Measurements from ENCODE around the gene MUC4.
"Not testable (repeated sequence)": the region's sequence is repeated elsewhere in the genome, so short reads cannot be mapped to it uniquely, and the experiment has no call there.

The MUC4 gene

DNA sequence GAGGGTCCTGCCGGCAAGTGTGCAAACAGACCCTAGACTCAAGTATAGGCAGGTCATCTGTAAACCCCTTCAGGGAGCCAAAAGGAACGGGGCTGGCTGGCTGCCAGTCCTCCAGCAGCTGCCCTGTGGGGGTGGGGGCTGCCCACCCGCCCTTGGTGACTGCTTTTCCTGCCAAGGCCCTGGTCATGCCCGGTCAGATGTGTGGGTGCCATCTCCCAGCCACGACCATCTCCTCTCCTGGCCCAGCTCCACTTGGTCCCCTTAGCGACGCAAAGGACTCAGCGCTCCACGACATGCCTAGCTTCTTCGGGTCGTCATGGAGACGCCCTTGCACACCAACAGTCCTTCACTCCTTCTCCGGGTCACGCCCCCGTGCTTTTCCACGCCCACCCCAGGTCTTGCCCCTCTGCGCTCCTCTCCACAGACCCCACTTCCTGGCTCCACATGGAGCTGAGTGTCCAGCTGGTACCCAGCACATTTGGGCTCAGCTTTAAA is 2.4 kb downstream of the MUC4 start:
- TF ChIP-seq, protein P1, sequence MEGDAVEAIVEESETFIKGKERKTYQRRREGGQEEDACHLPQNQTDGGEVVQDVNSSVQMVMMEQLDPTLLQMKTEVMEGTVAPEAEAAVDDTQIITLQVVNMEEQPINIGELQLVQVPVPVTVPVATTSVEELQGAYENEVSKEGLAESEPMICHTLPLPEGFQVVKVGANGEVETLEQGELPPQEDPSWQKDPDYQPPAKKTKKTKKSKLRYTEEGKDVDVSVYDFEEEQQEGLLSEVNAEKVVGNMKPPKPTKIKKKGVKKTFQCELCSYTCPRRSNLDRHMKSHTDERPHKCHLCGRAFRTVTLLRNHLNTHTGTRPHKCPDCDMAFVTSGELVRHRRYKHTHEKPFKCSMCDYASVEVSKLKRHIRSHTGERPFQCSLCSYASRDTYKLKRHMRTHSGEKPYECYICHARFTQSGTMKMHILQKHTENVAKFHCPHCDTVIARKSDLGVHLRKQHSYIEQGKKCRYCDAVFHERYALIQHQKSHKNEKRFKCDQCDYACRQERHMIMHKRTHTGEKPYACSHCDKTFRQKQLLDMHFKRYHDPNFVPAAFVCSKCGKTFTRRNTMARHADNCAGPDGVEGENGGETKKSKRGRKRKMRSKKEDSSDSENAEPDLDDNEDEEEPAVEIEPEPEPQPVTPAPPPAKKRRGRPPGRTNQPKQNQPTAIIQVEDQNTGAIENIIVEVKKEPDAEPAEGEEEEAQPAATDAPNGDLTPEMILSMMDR (IDR thresholded peaks at IDR 0.05; ENCODE audit: low read depth, low read length, missing control alignments): no peak
- DNase-seq (ENCODE audit: low read depth): no peak
- H3K4me3 ChIP-seq (ENCODE audit: low read depth, low read length): no peak overlapping the region

DNA sequence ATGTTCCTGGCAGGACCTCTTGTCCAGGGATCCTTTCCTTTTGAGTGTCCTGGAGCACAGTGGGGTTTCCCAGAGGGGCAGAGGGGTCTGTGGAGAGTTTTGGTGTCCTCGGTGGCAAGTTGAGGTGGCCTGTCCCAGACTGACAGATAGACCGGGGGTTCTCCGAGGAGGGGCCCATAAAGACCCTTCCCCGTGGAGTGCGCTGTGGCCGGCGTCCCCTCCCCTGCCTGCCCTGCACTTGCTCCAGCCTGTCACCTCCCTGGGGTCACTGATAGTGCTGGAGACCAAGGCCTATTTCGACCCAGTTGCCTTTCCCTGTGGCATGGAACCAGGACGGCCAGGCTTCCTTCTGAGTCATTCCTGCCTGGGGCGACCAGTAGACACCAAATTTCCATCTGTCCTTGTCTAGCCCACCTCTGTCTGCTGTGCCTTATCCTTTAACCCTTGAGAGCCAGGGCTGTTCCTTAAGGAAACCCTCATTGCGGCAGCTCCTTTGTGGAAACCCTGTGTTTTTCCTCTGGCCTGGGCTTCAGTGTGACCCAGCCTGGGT is 2.9 kb downstream of the MUC4 start:
- no peak overlapping the region for H3K4me3 ChIP-seq (ENCODE audit: low read depth, low read length)
- TF ChIP-seq, protein P1 (IDR thresholded peaks at IDR 0.05; ENCODE audit: low read depth, low read length, missing control alignments): no peak
- DNase-seq (ENCODE audit: low read depth): no peak

DNA sequence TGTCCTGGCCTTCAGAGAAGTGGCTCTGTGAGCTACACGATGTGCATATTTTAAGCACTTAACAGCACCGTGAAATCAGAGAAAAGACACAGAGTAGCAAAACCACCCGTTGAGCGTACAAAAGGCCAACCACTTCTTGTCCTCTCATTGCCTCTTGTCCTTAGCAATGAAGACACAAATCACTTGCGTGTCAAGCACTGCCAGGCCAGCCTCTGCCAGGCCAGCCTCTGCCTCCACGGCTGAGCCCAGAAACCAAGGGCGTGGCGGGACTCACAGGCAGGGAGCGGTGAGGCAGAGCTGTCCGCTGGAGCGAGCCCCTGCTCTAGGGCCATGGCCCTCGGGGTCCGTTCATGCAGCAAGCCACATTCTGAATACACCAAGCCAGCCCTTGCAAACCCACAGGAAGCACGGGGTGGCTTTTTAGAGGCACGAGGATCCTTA is 4.0 kb downstream of the MUC4 start:
- no peak overlapping the region for H3K4me3 ChIP-seq (ENCODE audit: low read depth, low read length)
- TF ChIP-seq, protein P1 (IDR thresholded peaks at IDR 0.05; ENCODE audit: low read depth, low read length, missing control alignments): no peak
- no peak for DNase-seq (ENCODE audit: low read depth)

DNA sequence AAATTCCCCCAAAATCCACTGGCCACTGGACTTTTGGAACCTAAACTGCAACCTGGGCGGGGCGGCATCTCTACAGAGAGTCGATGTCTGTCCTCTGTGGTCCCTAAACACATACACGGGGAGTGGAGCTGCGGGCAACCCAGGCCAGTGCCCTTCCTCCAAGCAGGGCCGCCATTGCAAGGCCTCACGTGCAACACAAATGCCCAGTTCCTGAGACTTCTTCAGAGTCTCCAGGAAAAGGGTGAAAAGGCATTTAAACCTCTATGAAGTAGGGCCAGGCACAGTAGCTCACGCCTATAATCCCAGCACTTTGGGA is 4.9 kb downstream of the MUC4 start:
- TF ChIP-seq, protein P1 (IDR thresholded peaks at IDR 0.05; ENCODE audit: low read depth, low read length, missing control alignments): no peak
- no peak for DNase-seq (ENCODE audit: low read depth)
- no peak overlapping the region for H3K4me3 ChIP-seq (ENCODE audit: low read depth, low read length)

DNA sequence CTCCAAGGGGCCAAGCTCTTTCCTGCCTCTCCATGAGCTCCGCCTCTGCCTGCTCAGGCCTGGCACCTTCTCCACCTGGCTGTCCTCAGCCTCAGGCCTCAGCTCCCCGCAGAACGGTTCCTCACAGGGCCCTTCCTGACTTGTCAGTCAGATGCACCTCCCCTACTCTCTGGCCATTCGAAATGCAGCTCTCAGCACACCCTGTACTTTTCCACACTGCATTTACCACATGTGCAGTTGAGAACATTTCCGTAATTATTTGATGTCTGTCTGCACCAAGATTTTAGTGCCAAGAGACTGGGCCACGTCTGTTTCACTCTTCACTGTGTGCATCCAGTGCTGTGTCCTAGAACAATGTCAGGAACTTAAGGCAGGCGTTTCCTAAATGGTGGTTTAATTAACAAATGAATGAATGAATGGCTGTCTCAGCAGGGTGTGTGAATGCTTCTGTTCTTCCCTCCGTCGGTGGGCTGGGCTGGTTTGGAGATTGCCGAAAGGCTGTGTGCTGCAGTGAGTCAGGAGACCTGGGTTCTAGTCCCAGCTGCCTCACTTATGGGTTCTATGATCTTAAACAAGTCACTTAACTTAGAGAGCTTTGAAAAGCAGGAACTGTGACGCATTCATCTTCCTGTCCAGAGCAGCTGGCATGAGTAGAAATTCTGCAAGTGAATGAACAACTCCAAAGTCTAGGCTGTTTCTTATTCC is 5.4 kb downstream of the MUC4 start:
- TF ChIP-seq, protein P1 (IDR thresholded peaks at IDR 0.05; ENCODE audit: low read depth, low read length, missing control alignments): no peak
- no peak for DNase-seq (ENCODE audit: low read depth)
- no peak overlapping the region for H3K4me3 ChIP-seq (ENCODE audit: low read depth, low read length)

DNA sequence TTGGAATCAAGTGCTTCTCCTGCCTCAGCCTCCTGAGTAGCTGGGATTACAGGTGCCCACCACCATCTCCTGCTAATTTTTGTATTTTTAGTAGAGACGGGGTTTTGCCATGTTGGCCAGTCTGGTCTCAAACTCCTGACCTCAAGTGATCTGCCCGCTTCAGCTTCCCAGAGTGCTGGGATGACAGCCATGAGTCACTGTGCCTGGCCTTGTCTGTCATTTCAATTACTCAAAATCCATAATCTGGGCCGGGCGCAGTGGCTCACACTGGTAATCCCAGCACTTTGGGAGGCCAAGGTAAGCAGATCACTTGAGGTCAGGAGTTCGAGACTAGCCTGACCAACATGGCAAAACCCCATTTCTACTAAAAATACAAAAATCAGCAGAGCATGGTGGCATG is 6.1 kb downstream of the MUC4 start:
- not testable (repeated sequence) for H3K4me3 ChIP-seq (ENCODE audit: low read depth, low read length); DNase-seq (ENCODE audit: low read depth)

DNA sequence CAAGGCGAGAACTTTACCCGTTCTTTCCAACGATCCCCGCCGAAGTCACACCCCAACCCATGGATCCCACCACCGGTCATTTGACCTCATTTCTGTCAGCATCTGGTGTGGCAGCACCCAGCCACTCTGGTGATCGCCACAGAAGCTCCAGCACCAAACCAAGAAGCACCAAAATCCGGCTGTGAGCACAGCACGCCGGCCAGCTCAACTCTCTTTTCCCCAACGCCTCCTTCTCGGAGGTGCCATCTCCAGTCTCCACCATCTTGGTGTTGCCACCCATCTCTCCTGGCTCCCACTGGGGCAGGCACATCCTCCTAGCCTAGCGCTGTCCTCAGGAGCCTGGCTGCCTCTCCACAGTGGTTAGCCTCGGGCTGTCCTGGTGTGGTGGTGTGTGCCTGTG is 6.5 kb downstream of the MUC4 start:
- no peak for DNase-seq (ENCODE audit: low read depth)
- no peak overlapping the region for H3K4me3 ChIP-seq (ENCODE audit: low read depth, low read length)
- TF ChIP-seq, protein P1 (IDR thresholded peaks at IDR 0.05; ENCODE audit: low read depth, low read length, missing control alignments): no peak
